ENCODE results near the gene ACP4.

ACP4 gene

DNA sequence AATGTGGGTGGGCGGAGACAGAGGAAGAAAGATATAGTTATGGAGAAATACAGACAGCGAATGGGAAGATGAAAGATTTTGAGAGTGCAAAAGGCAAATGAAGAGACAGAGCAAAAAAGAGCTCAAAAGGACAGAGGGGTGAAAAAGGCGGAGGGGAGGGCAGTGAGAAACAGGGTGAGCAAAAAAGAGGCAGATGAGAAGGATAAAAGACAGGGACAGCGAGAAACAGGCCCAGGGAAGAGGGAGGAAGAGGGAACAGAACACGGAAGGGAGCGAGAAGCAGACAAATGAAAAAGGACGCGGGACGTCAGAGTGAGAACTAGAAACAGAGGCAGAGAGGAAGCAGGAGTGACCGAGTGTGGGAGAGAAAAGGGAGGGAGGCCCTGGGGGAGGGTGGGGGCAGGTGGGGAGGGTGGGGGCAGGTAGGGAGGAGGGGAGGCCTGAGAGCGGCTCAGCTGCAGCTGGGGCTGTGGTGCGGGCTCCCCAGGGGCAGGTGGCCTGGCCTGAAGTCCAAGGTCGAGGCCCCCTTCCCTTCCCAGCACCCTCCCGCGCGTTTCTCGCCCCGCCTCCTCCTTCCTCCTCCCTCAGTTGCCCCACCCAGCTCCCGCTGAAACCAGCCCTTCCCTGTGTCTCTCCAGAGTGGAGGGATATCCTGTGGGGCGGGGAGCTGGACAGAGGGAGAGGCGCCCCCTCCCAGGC is 30.5 kb downstream of the ACP4 start:
- no peak for DNase-seq (ENCODE audit: extremely low read depth in 1 of 2, low read depth in 1 of 2)

DNA sequence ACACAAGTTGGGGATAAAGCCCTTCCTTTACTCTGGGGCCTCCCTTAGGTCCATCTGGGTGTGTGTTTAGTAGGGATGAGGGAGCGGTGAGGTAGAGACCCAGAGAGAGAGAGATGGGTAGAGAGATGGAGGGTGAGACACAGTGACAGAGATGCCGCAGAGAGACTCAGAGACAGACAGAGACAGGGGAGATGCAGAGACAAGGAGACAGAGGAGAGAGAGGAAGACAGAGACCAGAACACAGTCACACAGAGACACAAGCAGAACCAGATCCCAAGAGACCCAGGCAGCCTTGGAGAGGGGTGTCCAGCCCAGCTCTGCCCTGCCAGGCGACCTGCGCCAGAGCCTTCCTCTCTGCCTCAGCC is 31.0 kb downstream of the ACP4 start:
- no peak for DNase-seq (ENCODE audit: extremely low read depth in 1 of 2, low read depth in 1 of 2)

DNA sequence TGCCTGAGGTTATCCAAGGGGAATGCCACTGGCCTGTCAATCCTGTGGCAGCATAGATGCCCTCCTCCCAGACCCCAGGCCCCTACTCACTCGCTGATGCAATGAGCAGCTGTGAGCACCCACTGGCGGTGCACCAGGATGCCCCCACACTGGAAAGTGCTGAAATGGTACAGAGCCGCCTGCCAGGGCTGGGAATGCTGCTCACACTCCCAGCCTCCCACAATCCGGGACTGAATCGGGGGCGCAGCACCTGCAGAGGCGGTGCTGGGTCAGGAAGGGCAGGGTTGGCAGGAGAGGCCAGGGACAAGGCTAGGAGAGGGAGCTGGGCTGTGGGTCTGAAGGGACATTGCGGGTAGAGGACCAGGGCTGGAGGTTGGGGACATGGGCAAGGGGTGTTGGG is 31.4 kb downstream of the ACP4 start:
- DNase-seq (ENCODE audit: extremely low read depth in 1 of 2, low read depth in 1 of 2), result no peak

DNA sequence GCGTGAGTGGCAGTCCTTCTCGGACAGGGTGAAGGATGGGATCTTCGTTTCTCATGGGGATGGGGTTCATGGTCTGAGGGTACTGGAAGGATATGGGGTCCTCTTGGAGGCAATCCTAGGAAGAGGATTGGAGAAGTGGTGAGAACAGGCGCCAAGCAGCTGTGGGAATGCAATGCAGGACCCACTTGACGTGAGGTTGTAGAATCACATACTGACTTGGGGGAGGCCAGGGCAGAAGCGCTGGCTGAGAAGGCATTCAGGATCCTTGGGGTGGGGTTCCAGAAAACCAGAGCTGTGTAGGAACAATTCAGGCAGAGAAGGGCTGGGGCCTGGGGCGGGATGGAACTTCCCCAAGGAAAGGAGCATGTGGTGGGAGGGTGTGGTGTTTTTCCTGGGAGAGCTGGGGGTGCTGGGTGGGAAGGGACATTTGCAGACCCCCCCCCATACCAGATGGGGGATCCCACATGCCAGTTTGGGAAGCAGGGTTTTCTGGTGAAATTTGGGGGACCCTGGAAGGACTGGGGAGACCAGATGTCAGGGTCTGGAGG is 32.5 kb downstream of the ACP4 start:
- no peak for DNase-seq (ENCODE audit: extremely low read depth in 1 of 2, low read depth in 1 of 2)

DNA sequence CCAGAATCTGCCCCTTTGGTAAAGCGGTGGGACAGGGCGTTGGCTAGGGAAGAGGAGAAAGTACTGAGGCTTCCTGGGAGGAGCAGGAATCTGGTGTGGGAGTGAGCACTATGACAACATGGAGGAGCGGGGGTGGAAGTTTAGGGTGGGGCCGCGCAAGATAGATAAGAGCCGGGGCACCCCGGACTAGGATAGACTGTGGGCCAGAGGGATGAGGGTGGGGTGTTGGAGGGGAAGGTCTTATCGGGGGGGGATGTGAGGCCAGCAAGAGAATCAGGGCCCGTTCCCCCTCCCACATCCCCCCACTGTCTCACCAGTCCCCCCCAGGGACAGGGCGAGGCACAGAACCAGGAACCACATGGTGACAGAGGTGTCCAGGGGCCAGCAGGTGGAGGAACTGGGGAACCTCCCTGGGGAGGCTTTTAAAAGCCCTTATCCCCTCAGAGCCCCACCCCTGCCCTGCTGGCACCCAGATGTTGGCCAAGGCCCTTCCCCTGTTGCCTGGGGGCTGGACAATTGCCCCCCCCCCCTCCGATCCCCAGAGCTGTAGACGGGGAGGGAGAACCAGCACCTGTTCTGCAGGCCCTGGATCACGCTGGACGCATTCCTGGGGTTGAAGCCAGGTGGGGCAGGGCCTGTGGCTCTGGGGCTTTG is 33.3 kb downstream of the ACP4 start, which contains the start of gene KLK1:
Gene KLK1, minus strand, starts transcription at position 399 of the 654 bp plus-strand sequence. Its CDS starts 39 bp downstream, at position 360.
- no peak for DNase-seq (ENCODE audit: extremely low read depth in 1 of 2, low read depth in 1 of 2)

DNA sequence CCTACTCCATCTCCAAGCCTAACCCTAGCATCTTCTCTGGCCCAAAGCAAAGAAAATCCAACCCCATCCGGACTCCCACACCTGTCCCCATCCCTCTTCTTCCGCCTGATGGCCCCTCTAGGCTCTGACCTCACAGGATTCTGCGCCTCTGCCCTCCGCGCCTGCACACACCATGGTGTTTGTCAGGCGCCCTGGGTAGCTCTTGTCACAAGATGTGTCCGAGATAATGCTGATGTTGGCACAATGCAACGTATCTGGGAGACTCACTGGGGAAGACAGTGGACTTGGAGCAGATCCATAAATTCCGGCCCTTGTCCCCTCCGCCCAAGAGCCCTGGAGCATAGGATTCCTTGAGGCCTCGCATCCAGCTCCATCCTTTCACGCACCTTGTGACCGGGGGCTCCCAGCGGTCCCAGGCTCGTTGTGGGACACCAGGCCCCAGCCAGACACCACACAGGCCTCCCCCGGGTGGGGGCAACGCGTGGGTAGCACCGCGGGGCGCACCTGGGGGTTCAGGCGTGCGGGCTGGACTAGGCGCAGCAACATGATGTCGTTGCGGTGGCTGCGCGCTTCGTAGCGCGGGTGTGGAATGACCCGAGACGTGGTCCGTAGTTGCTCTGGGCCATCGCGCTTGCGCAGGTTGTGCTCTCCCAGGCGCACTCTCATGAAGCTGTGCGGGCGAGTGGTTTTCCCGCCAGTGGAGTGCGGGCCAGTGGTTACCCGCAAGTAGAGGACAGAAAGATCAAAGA is 36.5 kb downstream of the ACP4 start:
- no peak for DNase-seq (ENCODE audit: extremely low read depth in 1 of 2, low read depth in 1 of 2)

DNA sequence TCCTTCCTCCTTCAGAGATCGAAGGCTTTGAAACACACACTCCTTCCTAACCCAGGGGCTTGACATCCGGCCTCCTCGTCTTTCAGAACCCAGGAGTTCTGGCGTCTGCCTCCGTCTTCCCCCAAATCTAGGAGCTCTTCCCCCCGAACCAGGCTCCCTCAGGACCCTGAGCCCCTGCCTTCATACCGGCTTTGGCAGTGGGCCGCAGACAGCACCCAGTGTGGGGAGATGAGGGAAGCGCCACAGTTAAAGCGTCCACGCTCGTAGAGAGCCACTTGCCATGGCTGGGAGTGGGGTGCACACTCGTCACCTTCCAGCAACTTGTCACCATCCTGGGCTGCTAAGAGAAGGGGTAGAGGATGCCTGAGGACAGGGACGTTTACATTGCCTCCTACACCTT is 37.3 kb downstream of the ACP4 start:
- DNase-seq (ENCODE audit: extremely low read depth in 1 of 2, low read depth in 1 of 2), result no peak

DNA sequence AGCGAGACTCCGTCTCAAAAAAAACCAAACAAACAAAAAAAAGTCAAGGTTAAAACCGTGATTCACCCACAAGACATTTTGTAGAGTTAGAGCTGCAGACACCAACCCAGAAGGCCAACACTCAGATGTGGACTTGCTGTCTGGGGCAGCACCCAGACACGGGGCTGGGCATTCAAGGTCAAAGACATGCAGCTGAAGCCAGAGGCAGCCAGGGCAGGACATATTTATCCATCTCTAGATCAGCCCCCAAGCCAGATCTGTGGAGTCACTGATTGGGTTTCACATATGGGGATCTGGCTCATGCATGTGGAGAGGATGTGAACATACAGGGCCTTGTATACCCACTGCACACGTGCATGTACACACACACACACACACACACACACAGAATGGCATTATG is 39.6 kb downstream of the ACP4 start:
- no peak for DNase-seq (ENCODE audit: extremely low read depth in 1 of 2, low read depth in 1 of 2)

DNA sequence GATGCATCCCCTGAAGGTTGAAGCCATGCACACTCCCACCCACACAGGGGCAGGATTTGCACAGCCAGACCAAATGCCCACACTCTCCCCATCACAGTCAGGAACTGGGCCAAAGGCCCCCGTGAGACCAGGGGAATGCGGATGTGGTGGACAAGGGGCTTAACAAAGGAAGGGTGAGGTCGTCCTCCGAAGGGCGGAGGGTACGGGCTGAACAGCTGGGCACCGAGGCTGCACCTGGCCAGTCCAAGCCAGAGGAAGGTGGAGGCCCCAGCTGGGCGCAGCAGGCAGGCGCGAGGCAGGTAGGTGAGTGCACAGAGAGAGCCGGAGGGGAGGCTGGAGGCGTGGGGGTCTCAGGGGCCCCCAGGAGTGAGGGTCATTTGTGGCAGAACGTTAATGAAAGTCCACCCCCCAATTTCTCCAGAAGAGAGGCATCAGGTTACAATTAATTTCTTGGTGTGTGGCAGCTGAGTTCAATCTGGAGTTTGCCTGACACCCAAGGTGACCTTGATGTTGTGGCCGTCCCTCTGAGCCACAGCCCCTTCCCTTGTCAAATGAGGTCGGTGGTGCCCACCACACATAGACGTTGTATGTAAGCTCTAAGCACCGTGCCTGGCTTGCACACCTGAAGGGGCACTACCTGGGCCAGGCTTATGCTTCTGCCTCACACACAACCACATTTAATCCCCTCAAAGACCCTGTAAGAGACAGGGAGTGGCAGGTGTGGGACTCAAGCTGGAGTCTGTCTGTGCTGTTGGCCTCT is 40.2 kb downstream of the ACP4 start:
- DNase-seq (ENCODE audit: extremely low read depth in 1 of 2, low read depth in 1 of 2), result no peak

DNA sequence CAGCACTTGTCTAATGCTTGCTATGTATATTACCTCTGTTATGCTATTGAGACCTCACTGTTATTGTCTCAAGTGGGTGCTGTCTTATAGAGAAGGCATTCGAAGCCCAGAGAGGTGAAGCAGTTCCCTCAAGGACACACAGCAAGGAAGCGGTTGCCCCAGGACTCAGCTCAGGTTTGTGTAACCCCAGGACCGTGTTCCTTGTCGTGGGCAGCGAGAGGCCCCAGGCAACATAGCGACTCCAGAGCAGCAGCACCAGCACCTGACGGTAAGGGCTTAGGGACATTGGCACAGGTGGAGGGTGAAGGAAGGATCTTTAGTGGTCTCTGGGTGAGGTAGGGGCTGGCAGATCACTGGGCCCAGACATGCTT is 40.8 kb downstream of the ACP4 start:
- DNase-seq (ENCODE audit: extremely low read depth in 1 of 2, low read depth in 1 of 2), result no peak

DNA sequence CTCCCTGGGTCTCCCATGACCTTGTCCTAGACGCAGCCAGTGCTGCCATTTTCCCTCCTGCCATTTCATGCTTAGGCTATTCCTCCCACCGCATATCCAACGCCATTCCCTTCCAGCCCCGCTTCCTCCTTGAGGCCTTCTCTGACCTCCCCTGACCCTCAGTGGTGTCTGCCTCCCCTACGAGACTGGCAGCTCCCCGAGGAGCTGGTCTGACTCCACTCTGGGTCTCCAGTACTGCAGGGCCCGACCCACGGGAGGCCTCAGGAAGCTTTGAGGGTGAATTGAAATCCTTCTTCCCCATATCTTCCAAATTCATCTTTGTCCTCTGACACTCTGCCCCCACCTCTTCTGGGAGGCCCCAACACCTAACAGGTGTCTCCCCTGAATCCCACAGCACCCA is 42.5 kb downstream of the ACP4 start:
- no peak for DNase-seq (ENCODE audit: extremely low read depth in 1 of 2, low read depth in 1 of 2)

DNA sequence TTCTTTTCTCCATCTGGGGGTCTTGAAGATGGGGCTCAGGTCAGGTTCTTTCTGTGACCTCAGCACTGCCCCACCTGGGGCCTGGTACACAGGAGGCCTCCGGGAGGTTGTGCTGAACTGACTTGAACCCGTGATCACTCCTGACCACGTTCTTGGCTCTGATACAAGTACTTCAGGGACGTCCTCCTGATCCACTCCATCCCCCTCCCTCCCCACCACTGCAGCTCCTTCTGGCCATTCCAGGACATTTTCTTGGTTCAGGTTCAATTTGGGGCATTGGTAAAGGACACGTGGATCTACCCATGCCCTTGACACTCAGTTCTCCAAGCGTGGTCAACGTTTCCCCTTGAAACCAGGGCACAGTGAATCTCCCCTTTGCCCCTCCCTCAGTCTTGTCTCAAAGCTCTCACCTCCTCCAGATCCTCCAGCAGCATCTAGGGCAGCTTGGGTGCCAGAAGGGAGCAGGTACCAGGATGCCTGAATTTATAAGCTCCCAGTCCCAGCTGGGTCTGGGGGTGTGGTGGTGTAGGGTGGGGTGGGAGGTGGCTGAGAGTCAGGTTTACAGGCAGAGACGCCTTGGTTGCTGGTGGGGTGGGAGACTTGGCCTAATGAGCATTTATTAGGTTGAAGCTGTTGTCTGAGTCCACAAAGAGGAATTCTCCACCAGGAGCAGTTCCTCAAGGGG is 43.0 kb downstream of the ACP4 start, which contains the start of gene KLK15:
Gene KLK15, minus strand, starts transcription at position 458 of the 685 bp plus-strand sequence. CDS start 2,082 bp downstream, outside the sequence.
- no peak for DNase-seq (ENCODE audit: extremely low read depth in 1 of 2, low read depth in 1 of 2)

DNA sequence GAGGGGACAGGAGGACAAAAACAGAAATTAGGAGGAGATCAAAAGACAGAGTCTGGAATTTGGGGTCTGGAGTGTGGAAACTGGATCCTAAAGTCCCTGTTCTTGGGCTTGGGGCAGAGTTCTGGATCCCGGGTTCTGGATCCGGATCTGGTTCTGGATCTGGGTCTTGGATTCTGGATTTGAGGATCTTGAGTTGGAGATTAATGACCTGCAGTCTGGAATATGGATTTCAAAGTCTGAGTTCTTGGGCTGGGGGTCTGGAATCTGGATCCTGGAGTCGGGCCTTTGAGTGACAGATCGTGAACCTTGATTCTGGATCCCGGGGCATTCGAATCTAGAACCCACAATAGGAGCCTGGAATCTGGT is 43.6 kb downstream of the ACP4 start:
- DNase-seq (ENCODE audit: extremely low read depth in 1 of 2, low read depth in 1 of 2), result no peak

DNA sequence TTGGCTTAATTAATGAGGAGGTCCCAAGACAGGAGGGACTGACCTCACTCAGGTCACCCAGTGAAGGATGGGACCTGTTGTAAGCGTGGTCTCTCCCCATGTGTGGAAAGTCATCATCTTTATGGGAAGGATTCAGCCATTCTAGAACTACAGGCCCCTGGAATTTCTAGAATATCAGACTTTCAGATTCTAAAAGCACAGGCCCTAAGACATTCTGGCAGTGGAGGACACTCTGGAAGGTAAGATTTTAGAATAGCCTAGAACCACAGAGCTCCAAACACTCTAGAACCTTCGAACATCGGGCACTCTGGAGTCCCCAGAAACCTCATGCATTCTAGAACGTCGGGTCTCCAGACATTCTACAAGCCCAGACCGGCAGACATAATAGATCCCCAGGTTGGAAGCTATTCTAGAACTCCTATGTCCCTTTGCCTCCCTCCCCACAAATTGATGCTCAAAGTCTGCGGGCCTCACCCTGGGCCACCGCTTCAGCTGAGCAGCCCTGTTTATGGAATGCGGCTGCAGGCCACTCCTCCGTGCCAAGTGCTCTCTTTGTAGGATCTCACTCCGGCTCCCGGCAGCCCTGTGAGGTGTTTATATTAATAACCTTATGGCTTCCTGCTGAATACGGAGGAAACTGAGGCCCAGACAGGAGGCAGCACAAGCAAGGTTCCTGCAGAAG is 45.0 kb downstream of the ACP4 start:
- no peak for DNase-seq (ENCODE audit: extremely low read depth in 1 of 2, low read depth in 1 of 2)

DNA sequence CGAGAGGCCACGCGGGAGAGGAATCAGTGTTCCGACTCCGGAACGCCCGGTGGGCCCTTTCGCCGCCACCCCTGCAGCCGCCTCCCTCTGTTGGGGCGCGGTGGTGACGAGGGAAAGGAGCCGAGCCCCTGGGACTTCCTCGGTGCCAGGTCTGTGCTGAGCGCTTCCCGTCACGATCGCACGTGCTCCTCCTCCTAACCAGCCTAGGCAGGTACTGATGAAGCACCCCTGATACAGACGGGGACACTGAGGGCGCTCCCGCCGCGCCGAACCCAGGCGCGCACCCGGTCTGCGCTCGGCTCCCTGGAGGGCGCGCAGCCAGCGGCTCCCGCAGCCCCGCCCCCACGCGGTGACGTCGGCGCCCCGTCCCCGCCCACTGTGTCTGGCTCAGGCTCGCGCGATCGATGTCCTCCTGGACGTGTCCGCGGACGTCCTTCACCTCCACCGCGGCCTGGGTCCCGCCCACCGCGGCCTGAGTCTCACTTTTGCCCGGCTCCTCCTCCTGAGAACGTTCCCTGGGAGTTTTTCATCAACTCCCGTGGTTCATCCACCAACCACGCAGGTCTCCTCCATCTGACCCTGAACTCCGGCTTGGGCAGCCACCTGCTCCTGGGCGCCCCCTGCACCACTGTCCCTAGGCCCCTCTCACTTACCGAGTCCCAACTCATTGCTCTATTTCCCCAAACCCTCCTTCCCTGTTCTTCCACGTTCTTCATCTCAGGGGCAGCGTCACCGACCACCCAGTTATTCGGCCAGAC is 45.7 kb downstream of the ACP4 start:
- peak; percentile 52 to 53 for DNase-seq (ENCODE audit: extremely low read depth in 1 of 2, low read depth in 1 of 2)

DNA sequence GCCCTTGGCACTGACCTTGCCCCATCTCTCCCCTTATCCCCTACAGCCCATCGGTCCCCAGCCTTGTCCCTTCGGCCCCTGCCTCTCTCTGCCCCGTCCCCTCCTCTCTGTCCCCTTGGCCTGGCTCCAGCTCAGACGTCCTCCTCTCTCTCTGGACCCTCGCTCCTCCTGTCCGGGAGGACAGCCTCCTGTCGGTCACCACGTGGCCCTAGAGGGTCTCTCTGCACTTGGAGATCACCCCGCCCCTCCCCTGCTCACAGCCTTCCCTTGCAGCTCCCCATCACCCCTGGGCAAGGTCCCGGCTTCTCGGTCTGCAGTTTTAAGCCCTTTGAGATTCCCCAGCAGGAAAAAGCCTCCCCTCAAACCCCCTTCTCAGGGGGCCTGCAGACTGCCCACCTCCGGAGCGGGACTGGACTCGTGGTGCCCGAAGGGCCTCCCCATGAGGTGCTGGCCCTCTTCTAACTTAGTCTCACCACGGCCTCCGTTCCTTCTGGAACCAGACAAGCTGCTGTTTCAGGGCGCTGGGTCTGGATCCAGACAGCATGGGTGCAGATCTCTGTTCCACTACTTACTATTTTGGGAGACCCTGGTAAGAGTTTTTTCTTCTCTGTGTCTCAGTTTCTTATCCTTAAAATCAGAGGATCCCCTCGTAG is 46.5 kb downstream of the ACP4 start:
- DNase-seq (ENCODE audit: extremely low read depth in 1 of 2, low read depth in 1 of 2), result no peak

DNA sequence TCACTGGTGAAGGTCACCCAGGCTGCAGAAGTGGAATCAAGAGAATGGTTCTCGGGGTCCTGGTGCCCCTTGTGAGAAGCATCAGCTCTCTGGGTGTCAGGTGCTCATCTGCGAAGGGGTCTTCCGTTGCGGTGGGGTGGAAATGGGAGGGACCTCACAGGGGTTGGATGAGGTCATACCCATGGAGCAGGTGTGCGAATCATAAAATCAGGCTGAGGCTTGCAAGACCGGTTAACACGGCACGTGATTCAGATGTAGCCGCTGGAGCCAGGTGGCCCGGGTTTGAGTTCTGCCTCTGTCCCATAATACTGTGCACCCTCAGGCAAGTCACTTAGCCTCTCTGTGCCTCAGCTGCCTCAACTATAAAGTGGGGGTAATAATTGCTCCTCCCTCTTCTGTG is 47.1 kb downstream of the ACP4 start:
- no peak for DNase-seq (ENCODE audit: extremely low read depth in 1 of 2, low read depth in 1 of 2)

DNA sequence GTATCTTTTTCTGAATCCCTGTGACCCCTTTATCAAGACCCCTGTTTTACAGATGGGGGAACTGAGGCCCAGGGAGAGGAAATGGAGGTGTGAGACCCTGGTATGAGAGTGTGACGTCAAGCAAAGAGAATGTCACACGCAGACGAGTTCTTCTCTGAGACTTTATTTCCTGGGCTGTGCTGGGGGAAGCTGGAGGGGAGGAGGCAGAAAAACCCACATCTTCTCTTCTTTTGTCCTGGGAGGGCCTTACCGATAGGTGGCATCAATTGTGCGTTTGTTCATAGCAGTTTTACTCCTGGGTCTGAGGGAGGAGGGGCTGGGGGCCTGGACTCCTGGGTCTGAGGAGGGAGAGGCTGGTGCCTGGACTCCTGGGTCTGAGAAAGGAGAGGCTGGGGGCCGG is 48.0 kb downstream of the ACP4 start:
- no peak for DNase-seq (ENCODE audit: extremely low read depth in 1 of 2, low read depth in 1 of 2)

All from stimulated activated CD8-positive, alpha-beta memory T cell treated with anti-CD3 and anti-CD28 coated beads, Interleukin-7, amount 100 ng/mL, for 48 hours (primary cell).